ENCODE results near the gene TMEM51.

DNA sequence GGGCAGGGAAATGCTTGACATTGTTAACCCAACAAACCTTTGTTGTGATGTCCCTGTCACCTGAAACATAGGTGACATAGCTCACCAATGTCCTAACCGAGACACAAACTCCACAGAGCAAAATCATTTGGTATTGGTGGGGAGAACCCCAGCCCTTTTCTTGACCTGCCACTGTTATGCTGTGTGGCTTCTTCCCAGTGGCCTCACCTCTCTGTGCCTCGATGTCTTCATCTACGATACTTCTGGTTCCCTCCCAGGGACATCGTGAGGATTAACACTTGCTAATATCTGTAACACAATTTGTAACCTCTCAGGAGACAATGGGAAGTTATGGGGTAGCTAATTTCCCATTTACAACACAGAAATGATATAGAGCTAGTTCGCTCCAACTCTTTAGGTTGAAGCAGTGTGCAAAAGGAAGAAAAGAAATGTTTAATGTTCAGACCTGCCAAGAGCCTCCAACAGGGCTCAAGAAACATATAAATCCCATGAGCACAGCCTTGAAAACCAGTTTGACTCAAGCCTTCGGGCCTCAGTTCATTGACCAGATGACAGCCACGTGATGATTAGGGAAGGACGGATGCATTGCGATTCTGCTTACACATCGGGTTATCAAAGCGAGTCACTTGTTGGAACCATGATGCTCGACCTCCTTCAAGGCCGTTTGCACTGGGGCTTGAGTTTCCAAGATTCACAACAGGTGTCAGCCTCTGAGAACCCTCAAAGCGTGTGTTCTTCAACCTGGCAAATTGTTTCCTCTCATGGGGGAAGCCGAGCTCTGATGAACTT is 37.8 kb upstream of the TMEM51 start:
- TF ChIP-seq CTCF (IDR thresholded peaks at IDR 0.05; ENCODE audit: insufficient read depth, low read length) (no peak), POLR2AphosphoS5 (IDR thresholded peaks at IDR 0.05; ENCODE audit: low read depth) (no peak)
